OCI-M1 (cell line): ENCODE data around the gene PRR5L.
"Not testable (repeated sequence)": the region's sequence is repeated elsewhere in the genome, so short reads cannot be mapped to it uniquely, and the experiment has no call there.

Experiments
- DNase-seq: peaks from one replicate; lab custom pipeline; 2025; lab: John Stamatoyannopoulos, UW

Gene PRR5L

GRCh38 chr11:36459046-36459445, 163.0 kb downstream of the PRR5L start:
- DNase-seq: no peak

DNA sequence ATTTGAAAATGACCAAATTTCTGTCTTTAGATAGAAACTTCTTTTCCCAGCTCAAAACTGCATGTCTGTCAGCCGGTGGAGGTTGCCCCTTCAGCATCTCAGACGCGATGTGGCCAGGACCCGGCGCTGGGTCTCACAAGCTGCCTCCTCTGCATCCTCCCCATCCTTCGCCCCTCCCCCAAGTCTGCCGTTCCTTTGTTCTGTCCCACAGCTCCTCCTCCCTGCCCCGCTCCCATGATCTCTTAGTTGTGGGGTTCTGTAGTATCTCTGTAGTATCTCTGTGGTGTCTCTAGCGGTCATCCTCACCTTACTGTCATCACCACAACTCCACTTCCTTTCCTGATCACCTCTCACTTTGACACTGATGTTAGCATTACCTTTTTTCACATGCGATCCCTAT, 164.1 kb downstream of the PRR5L start:
- DNase-seq: no peak

DNA sequence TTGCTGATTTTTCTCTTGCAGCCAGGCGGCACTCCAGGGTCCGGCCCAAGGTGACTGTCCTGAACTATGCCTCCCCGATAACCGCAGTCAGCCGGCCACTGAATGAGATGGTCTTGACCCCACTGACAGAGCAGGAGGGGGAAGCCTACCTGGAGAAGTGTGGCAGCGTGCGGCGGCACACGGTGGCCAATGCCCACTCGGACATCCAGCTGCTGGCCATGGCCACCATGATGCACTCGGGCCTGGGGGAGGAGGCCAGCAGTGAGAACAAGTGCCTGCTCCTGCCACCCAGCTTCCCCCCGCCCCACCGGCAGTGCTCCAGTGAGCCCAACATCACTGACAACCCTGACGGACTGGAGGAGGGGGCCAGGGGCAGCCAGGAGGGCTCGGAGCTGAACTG, 166.2 kb downstream of the PRR5L start:
- DNase-seq: no peak

GRCh38 chr11:36463781-36464180, 167.7 kb downstream of the PRR5L start:
- no peak for DNase-seq

DNA sequence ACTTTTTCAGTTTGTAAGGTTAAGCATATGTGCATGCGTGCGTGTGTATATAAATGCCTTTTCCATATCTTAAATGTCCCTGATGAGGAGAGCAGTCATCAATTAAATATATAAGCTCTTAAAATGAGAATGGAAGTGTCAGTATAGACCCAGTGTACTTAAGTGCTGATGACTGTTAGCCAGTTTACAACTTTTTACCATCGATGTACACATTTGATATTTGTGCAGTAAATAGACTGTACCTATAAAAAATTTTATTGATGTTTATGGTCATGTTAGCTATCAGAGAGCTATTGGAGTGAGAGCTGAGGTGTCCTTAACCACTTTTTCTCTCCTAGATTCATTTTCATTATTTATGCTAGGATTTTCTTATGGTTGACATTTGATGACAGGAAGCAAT, 168.6 kb downstream of the PRR5L start:
- DNase-seq: no peak

- no peak for DNase-seq
Observed at GRCh38 chr11:36465449-36466163, 169.5 kb downstream of the PRR5L start.

DNA sequence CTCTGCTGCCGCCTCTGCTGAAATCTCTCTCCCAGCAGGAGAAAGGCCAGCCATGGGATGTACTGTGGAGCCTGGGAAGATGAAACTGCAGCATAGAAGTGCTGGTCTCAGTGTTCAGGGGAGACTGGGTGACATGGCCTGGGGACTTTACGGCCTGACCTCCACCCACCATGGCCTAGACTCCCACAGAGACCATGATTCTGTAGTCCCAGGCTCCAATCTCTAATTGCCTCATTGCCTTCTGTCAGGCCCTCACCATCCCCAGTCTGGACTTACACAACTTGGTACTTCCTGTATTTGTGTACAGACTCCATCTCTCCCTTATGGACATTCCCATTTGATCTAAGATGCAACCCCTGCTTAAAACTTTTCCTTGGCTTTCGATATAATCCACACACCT, 170.9 kb downstream of the PRR5L start:
- DNase-seq: peak; percentile 7

GRCh38 chr11:36467916-36468315, 171.8 kb downstream of the PRR5L start:
- DNase-seq: no peak

- DNase-seq: peak; percentile 41
Observed at GRCh38 chr11:36469063-36469462, 173.0 kb downstream of the PRR5L start.

- no peak for DNase-seq
Observed at GRCh38 chr11:36469881-36470802, 174.1 kb downstream of the PRR5L start.

DNA sequence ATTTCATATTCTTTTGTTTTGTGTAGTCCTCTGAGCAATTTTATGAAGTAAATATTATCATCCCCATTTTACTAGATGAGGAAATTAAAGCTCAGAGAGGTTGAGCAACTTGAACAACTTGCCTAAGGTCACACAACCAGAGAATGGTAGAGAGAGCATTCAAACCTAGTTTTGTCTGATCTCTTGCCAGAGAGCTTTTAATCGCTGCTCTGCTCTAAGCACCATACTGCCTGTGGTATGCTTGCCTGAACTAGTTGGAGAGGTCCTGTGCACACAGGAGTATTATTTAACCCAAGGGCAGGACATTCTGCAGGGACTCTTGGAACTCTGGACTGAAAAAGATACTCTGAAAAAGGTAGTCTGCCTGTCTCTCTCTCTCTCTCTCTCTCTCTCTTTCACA, 175.5 kb downstream of the PRR5L start:
- DNase-seq: no peak

GRCh38 chr11:36475192-36475591, 179.1 kb downstream of the PRR5L start:
- DNase-seq: no peak

DNA sequence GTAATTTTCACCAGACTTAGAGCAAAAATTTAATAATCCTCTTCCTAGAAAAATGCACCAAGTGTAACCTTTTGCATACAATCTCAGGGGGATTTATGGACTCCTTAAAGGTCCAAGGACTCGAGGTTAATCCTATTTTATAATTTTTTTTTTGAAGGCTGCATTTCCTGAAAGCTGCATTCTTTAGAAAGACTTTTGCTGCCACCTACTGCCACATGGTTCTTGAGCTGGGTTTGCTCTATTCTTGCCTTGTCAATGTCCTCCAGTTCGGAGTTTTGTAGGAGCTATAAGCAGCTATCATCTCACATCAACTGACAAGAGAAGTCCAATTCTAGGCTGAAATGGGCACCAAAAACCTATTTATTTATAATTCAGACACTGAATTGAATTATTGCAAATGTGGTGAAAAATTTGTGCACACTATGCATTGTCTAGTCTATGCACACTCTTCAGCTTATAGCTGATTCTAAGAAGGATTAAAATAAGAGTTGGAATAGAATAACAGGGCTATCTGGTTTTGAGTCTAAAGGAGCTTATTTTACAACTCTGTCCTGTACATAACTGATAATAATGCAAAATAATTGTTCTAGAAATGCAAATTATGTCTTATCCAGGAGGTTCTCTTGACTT, 182.7 kb downstream of the PRR5L start:
- DNase-seq: peak; percentile 62

DNA sequence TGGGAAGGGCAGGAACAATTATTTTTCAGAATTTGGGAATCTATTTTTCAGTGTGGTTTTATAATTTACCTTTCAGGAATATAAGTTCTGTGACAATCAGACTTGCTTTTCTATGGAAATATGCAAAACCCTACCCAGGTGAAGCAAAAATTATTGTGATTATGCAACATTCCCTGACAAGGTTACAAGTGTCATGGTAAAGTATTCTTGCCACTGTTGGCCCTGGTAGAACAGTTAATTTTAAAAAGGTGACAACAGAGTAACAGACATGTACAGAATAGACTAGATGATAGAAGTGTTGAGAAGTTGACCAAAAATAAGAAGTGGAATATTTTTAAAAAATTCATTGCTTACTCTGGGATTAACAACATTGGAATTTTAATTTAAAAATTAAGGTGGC, 184.7 kb downstream of the PRR5L start:
- DNase-seq: no peak

DNA sequence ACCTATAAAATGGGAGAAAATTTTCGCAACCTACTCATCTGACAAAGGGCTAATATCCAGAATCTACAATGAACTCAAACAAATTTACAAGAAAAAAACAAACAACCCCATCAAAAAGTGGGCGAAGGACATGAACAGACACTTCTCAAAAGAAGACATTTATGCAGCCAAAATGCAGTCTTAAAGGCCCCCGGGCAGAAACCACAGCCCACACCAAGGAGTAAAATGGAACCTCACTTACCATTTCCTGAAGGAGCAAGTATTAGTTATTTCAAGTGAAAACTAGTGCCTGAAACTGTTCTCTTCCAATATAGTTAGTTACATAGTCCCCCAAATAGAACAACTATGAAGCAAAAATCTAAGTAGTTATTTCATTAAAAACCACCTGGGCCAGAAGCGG, 187.0 kb downstream of the PRR5L start:
- not testable (repeated sequence) for DNase-seq

- no peak for DNase-seq
Observed at GRCh38 chr11:36485298-36486002, 189.4 kb downstream of the PRR5L start.

DNA sequence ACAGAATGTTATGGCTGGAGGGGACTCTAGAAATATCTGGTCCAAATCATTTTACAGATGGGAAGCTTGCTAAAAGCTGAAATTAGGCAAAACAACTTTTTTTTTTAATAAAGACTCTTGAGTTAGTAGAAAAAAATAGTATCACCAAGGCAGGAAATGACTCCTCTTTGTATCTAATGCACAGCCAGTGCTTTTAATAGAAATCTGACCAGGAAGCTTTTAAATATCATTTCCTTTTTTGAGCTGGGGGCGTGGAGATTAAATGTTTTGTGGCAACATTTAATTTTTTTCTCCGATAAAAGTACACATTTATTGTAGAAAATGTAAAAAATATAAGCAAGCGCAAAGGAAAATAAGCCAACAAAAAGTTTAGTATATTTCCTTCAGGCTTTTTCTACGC, 191.5 kb downstream of the PRR5L start:
- DNase-seq: no peak

DNA sequence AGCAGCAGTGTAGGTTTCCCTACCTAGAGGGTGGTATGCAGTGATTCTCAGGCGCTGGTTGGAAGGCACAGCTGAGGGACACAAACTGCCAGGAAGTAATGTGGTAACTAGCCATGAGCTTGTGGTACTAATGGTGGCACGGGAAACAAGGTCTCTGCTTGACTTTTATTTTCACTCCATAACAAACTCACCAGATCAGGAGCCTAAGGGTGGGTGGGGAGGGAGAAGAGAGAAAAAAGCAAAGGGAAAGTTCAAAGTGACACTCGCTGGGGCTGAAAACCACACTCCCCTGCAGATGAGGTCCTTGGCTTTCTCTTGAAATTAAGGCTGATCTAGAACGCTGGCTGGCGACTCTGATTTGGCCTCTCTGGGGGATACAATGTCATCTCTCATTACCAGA, 192.0 kb downstream of the PRR5L start:
- no peak for DNase-seq

- DNase-seq: no peak
Observed at GRCh38 chr11:36490026-36490806, 194.1 kb downstream of the PRR5L start.

DNA sequence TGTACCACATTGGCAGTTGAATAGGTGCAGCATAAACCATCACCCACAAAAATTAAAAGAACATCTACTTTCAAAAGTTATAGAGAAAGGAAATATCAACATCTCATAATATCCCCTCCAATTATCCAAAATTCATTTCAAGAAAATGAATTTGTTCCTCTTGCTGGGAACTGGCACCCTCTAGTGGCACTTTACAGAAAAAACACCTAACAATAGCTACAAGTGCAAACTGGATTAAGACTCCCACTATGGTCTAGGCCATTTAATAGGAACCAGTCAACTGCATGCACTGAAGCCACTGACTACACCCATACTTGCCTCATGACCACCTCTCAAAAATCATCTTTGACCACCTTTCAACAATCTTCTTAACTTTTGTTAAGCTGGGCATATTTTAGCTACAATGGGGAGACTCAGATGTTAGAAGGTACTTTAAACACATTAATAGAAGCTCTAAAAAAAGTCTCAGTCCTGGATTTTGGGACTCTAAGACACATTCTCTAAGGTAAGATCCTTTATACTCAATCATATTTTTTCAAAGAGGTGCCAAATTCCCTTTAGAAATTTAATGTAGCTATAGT, 196.7 kb downstream of the PRR5L start:
- peak; percentile 67 for DNase-seq

GRCh38 chr11:36493332-36493731, 197.2 kb downstream of the PRR5L start:
- peak; percentile 21 for DNase-seq
